HUES6 (cell line): Measurements from ENCODE around the gene SDK2.
"Not testable (repeated sequence)": the region's sequence is repeated elsewhere in the genome, so short reads cannot be mapped to it uniquely, and the experiment has no call there.

Experiments
- H3K27ac ChIP-seq: 2 replicates; pipeline ENCODE4 v1.7.0; 2013; ENCODE audit warnings: low read depth, mild to moderate bottlenecking, low read length, inconsistent platforms
- H3K27me3 ChIP-seq: 2 replicates; pipeline ENCODE4 v1.6.1; 2013; ENCODE audit warnings: low read length; ENCODE audit not compliant: control insufficient read depth, insufficient read depth
- H3K36me3 ChIP-seq: 2 replicates; pipeline ENCODE4 v1.6.1; 2013; ENCODE audit warnings: low read length; ENCODE audit not compliant: control insufficient read depth, insufficient read depth
- H3K4me1 ChIP-seq: 2 replicates; pipeline ENCODE4 v1.6.1; 2013; ENCODE audit warnings: low read length; ENCODE audit not compliant: control insufficient read depth, insufficient read depth
- H3K4me3 ChIP-seq: 2 replicates; pipeline ENCODE4 v1.5.1; 2013; ENCODE audit warnings: low read depth, low read length
- H3K9ac ChIP-seq: one replicate; pipeline ENCODE4 v1.6.1; 2013; ENCODE audit warnings: mild to moderate bottlenecking, low read length
- H3K9me3 ChIP-seq: 2 replicates; pipeline ENCODE4 v1.6.1; 2013; ENCODE audit warnings: low read depth, low read length; ENCODE audit not compliant: control insufficient read depth, insufficient read depth

SDK2 gene

DNA sequence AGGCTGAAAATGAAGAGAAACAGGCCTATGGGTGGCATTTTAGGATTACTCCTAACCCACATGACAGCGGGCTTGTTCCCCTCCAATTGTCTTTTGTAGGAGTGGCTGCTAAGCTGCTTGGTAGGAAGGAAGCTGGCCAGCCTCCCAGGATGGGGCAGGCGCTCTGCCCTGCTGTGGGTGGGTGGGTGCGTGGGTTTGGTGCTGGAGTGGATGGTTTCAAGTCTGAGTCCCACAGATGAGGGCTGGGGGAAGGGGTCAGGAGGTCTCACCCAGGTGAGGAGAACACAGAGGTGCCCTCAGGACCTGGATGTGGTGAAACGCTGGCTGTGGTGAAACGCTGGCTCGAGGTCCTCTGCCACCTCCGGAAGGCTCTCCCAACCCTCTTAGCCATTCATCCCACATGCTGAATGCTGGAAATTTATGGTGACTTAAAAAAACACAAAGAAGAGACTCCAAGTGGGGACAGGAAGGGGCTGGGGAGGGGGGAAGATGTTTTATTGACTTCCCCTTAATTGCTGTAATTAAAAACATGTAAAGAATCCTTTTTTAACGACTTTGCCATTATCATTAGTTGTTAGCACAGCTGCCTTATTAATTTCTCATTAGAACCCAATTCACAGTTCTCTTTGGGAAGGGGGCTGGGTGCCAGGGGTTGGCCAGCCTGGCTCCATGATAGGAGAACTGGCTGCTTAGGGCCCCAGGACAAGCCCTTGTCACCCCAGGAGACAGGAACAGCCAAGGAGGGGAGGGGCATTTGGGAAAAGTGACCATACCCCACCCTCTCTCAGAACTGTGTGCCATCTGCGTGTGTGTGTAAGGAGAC, 178.9 kb downstream of the SDK2 start:
- Histone ChIP-seq H3K4me1 (peaks cover 9% of the 10 kb centered on the region; the same call in 1 of the 2 replicates), H3K9ac (no peak overlapping the region), H3K27me3 (no peaks in the 10 kb centered on the region), H3K4me3 (no peak overlapping the region), H3K36me3 (no peaks in the 10 kb centered on the region), H3K27ac (no peak overlapping the region), H3K9me3 (peaks cover 6% of the 10 kb centered on the region; the same call in 1 of the 2 replicates)

DNA sequence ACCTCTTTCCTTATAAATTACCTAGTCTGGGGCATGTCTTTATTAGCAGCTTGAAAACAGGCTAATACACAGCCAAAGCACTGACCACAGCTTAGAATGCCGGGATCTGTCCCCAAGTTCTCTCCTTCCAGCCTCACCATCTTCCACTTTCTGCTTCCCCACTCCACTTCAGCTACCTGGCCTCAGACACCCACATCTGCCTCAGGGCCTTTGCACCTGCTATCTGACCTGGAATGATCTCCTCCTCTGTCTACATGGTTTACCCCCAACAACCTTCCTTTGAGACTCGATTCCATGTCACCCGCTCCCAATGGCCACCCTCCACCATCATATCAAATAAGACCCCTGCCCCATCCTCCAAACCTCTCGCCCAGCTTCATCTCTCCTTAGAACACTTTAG, 179.8 kb downstream of the SDK2 start:
- no peak overlapping the region for H3K27ac ChIP-seq
- peaks cover 11% of the 10 kb centered on the region for H3K9me3 ChIP-seq
- no peak overlapping the region for H3K9ac ChIP-seq
- peaks cover 9% of the 10 kb centered on the region; the same call in 1 of the 2 replicates for H3K4me1 ChIP-seq
- no peaks in the 10 kb centered on the region for H3K36me3 ChIP-seq
- no peaks in the 10 kb centered on the region for H3K27me3 ChIP-seq
- H3K4me3 ChIP-seq: no peak overlapping the region

DNA sequence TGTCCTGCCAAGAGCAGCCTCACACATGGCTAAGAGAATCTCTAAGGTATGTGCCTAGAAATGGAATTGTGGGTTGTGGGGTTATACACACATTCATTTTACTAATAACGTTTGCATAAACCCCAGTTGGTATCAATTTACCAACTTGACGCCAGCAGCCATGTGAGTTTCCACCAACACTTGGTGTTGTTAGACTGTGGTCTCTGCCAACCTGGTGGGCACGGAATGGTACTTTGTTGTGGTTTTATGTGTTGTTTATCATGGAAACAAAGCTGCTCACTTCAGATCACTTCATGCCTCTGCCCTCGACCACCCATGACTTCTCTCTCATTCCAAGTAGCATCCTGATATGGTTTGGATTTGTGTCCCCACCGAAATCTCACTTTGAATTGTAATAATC, 180.4 kb downstream of the SDK2 start:
- Histone ChIP-seq H3K4me1 (peaks cover 9% of the 10 kb centered on the region; the same call in 1 of the 2 replicates), H3K4me3 (no peak overlapping the region), H3K9ac (no peak overlapping the region), H3K27ac (no peak overlapping the region), H3K27me3 (no peaks in the 10 kb centered on the region), H3K9me3 (peaks cover 11% of the 10 kb centered on the region), H3K36me3 (no peaks in the 10 kb centered on the region)

DNA sequence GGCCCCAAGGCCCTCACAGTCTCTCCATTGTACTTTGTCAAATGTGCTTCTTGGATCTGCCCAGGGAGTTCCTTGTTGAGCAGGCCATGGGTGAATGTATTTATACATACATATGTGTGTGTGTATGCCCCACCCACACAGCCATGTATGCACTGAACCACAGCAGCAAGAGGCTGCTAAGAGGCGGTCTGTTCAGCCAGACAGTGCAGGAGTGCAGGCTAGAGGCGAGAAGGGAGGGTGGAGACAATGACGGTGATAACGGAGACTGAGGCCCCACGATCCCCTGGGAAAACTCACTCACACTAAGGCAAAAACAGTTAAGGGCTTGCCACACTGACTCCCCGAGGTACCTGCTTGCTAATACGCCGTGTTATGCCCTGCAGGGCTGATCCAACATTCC, 181.4 kb downstream of the SDK2 start:
- H3K27ac ChIP-seq: no peak overlapping the region
- no peak overlapping the region for H3K4me3 ChIP-seq
- no peaks in the 10 kb centered on the region for H3K36me3 ChIP-seq
- H3K9me3 ChIP-seq: peaks cover 11% of the 10 kb centered on the region
- H3K9ac ChIP-seq: no peak overlapping the region
- H3K27me3 ChIP-seq: no peaks in the 10 kb centered on the region
- H3K4me1 ChIP-seq: peaks cover 9% of the 10 kb centered on the region; the same call in 1 of the 2 replicates

DNA sequence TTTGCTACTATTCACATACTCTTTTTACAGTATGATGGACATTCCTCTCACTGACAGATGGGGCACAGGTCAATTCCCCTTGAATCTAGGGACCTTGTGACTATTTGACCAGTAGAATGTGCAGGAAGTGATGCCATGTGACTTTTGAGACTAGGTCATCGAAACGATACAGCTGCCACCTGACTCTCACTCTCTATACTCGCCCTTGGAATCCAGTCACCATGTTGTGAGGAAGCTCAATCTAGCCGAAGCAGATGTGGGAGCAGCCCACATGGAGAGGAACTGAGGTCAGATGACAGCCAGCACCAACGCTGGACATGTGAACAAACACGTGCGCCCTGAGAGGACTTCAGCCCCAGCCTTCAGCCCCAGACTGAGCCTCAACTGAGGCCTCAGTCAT, 184.3 kb downstream of the SDK2 start:
- Histone ChIP-seq H3K27ac (no peak overlapping the region), H3K4me1 (no peaks in the 10 kb centered on the region), H3K27me3 (no peaks in the 10 kb centered on the region), H3K9me3 (peaks cover 11% of the 10 kb centered on the region), H3K36me3 (no peaks in the 10 kb centered on the region), H3K4me3 (no peak overlapping the region), H3K9ac (no peak overlapping the region)

DNA sequence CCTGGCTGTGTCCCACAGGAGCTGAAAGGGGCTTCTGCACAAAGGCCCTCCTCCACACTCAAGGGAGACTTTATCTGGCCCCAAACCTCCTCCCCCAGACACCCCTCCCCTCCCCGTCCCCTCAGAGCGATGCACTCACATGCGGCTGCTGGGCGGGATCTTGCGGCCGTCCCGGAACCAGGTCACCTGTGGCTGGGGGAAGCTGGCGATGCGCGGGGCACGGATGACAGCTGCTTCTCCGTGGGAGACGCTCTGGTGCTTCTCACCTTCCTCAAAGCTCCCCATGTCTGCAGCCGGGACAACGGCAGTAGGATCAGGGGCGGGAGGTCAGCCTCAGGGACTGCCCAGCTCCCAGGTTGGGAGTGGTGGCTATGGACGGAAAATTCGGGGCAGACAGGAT, 188.5 kb downstream of the SDK2 start:
- H3K9me3 ChIP-seq: peaks cover 9% of the 10 kb centered on the region
- no peaks in the 10 kb centered on the region for H3K4me1 ChIP-seq
- H3K4me3 ChIP-seq: no peak overlapping the region
- no peaks in the 10 kb centered on the region for H3K27me3 ChIP-seq
- no peaks in the 10 kb centered on the region for H3K36me3 ChIP-seq
- no peak overlapping the region for H3K27ac ChIP-seq
- no peak overlapping the region for H3K9ac ChIP-seq

DNA sequence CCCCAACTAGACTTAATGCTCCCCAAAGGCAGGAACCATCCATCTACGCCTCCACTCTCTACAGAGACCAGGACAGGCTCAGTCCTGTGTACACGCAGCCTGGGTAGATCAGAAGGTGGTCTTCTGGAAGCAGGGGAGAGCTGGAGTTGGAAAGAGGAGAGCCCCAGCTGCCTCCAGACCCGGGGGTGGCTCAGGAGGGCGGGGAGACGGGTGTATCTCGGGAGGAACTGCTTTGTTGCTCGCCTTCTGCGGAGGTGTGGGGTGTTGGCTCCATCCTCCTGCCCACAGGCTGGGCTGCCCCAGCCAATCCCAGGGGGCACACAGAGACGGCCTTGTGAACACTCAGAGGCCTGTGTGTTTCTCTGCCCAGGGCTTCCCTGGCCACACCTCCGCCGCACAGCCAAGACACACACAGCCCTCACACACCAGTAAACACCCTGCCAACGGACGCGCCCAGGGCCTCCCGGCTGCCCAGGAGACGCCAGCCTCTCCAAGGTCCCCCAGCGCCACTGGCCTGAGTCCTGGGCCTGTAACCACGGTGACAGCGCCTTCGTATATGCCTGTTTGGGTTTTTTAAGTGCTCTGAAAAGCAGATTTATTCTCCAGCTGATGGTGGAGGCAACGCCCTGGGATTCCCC, 189.1 kb downstream of the SDK2 start:
- H3K27me3 ChIP-seq: no peaks in the 10 kb centered on the region
- no peaks in the 10 kb centered on the region for H3K36me3 ChIP-seq
- H3K4me3 ChIP-seq: no peak overlapping the region
- H3K27ac ChIP-seq: no peak overlapping the region
- H3K9ac ChIP-seq: no peak overlapping the region
- no peaks in the 10 kb centered on the region for H3K4me1 ChIP-seq
- H3K9me3 ChIP-seq: peaks cover 9% of the 10 kb centered on the region

DNA sequence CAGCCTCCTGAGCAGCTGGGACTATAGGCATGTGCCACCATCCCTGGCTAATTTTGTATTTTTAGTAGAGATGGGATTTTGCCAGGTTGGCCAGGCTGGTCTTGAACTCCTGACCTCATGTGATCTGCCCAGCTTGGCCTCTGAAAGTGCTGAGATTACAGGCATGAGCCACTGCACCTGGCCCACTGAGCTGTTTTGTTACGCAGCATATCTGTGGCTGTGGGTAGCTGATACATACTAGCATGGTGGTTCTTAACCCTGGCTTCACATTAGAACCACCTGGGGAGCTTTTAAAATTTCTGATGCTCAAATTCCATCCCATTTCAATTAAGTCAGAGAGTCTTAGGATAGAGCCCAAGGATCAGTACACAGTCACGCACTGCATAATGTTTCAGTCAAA, 190.8 kb downstream of the SDK2 start:
- H3K9me3 ChIP-seq, H3K36me3 ChIP-seq, H3K27me3 ChIP-seq, H3K4me3 ChIP-seq, H3K27ac ChIP-seq, H3K4me1 ChIP-seq, H3K9ac ChIP-seq: not testable (repeated sequence)

DNA sequence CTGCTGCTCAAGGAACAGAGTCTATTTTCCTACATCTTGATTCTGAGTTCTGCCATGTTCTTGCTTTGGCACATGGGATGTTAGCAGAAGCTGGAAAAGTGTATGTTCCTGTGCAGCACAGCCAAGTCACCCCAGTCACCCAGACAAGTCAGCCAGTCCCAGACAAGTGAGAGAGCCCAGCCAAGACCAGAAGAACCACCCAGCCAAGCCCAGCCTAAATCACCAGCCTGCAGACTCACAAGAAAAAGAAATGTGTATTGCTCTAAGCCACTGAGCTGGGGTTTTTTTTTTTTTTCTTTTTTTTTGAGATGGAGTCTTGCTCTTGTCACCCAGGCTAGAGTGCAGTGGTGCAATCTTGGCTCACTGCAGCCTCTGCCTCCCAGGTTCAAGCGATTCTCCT, 191.2 kb downstream of the SDK2 start:
- Histone ChIP-seq H3K9ac (no peak overlapping the region), H3K4me3 (no peak overlapping the region), H3K36me3 (no peaks in the 10 kb centered on the region), H3K4me1 (no peaks in the 10 kb centered on the region), H3K27me3 (no peaks in the 10 kb centered on the region), H3K9me3 (peaks cover 5% of the 10 kb centered on the region), H3K27ac (no peak overlapping the region)

DNA sequence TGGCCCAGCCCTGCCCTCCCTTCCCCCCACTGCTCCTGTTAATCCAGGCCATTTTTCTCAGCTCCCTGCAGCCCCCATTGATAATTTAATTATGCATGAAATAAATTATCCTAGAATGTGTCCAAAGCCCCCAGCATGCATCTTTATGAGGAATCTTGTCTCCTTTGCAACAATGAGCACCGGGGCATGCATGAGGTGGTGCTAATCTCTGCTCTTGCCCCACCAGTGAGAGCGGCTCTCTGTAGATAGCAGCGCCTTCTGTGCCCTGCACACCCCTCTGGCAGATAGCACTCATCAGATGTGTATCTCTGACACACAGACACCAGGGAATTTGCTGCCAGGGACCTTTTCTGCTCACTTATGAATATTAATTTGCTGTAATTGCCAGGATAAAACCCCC, 192.2 kb downstream of the SDK2 start:
- Histone ChIP-seq H3K9ac (no peak overlapping the region), H3K27ac (no peak overlapping the region), H3K36me3 (no peaks in the 10 kb centered on the region), H3K4me1 (no peaks in the 10 kb centered on the region), H3K27me3 (no peaks in the 10 kb centered on the region), H3K9me3 (peaks cover 5% of the 10 kb centered on the region), H3K4me3 (no peak overlapping the region)

DNA sequence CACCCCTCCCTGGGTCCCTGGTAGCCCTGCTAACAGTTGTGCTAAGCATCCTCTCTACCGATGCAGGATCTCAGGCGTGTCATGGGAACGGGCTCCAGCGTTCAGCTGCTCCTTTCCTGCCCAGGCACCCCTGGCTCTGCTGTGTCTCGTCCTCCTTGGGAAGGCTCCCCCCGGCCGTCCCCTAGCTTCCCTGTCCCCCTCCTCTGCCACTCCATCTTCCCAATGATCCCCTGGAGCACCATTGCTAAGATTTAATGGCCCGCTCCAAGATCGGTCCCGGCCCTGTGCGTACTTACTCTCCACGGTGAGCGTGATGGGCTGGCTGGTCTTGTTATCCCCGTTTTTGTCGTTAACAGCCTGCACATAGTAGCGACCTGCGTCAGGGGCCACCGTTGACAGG, 196.9 kb downstream of the SDK2 start:
- Histone ChIP-seq H3K27ac (no peak overlapping the region), H3K4me3 (no peak overlapping the region), H3K4me1 (no peaks in the 10 kb centered on the region), H3K9me3 (no peaks in the 10 kb centered on the region), H3K27me3 (no peaks in the 10 kb centered on the region), H3K36me3 (no peaks in the 10 kb centered on the region), H3K9ac (peak overlapping the region; percentile 30)
